Activated naive CD4-positive, alpha-beta T cell treated with Interleukin-2 at 50 U/mL for 16 hours (primary cell): ENCODE results near the gene SSX3.
"Not testable (repeated sequence)": the region's sequence is repeated elsewhere in the genome, so short reads cannot be mapped to it uniquely, and the experiment has no call there.

Source experiments
- DNase-seq: peaks from one replicate; pipeline ENCODE4 v3.0.0-alpha.2; 2020

The SSX3 gene

DNA sequence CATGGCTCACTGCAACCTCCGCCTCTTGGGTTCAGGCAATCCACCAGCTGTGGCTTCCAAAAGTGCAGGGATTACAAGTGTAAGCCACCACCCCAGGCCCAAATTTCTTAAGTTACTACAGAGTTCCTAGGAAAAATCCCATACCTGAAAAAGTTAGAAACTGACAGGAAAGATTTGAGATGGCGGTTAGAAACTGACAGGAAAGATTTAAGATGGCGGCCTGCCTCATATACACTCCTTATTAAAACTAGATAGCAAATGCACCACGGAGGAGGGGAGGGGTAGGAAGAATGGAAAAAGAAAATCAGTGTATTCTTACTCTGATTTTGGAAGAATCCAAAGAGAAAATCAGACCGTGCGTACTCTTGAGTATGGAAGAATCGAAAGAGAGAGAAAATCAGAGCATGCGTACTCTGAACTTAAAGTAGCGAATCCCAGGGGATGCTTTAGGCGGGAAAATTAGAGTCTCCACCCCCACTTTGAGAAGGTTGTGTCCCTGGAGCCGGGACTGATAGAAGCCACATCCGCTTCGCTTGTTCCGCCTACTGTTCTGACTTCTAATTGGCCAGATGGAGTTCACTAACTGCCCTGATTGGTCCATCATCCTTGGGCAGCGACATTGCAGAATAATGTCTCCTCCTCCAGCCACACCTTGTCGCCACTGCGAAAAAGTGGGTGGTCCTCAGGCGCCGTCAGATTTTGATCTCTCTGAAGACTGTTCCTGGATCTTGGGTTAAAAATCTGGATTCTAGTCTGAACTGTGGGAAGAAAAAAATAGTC, at the start of gene SSX3:
TSS of gene SSX3 (minus strand) at position 389 of the 780 bp plus-strand sequence. CDS start 1,454 bp downstream, outside the sequence.
- not testable (repeated sequence) for DNase-seq

GRCh38 chrX:48397825-48398224, 41.3 kb upstream of the SSX3 start:
- DNase-seq = not testable (repeated sequence)

GRCh38 chrX:48396931-48397330, 40.4 kb upstream of the SSX3 start:
- DNase-seq = not testable (repeated sequence)

- not testable (repeated sequence) for DNase-seq
These were observed 26.7 kb upstream of the SSX3 start, which contains the start of gene SSX4 for GRCh38 chrX:48383239-48383638. Gene SSX4 (plus strand): TSS chrX:48383539. CDS start chrX:48384054, 515 bp downstream.

DNA sequence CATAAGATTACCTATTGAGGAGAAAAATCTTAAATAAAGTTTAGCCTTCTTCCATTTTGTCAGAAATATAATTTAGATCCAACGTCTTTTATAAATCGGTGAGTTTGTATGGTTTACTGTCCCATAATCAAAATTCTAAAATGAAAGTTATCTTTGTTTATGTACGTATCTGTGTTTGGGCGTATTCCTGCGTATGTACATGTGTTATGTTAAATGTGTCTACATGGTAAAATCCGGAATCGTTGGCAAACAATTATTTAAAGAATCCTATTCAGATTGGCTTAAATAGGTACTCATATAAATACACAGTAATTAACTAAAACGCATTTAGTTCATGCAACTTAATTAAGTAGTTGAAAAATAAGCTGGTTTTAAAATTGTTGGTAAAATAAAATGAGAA, 13.9 kb upstream of the SSX3 start:
- DNase-seq = not testable (repeated sequence)

DNA sequence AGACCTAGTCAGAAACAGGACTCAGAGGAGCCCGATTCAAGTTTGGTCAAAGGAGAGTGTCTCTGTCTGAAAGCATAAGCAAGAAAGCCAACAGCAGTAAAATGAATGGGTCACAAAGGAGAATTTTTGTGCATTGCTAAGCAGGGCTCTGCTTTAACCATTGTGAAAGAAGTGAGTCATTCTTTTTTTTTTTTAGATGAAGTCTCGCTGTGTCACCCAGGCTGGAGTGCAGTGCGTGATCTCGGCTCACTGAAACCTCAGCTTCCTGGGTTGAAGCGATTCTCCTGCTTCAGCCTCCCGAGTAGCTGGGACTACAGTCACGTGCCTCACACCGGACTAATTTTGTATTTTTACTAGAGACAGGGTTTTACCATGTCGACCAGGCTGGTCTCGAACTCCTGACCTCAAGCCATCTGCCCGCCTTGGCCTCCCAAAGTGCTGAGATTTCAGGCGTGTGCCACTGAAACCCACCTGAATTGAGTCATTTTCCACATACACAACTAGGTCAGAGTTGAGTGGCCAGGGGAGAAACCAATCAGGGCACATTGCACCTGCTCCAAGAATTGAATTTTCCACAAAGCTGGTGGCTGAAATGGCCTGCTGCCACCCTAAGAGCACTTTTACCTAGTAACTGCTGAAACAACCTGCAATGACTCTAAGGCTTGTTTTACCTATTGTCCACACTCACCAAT, 11.4 kb upstream of the SSX3 start:
- DNase-seq = not testable (repeated sequence)

DNA sequence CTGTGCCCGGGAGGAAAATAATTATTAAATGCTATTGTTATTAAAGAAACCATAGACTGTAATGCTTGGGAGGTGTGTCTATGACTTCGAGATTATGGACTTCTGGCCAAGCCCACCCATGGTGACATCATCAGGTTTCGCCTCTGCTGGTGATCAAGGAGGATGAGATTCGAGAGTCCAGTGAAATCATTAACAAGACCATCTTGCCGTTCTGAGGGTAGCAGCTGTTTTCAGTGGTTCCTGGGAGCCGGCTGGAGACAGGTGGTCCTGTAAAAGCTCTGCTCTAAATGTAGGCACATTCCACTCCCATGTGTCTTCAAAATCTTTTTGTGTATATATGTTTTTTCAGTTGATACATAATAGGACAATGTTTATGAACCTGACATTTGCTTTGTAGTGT, 2.8 kb upstream of the SSX3 start:
- DNase-seq = not testable (repeated sequence)

GRCh38 chrX:48357681-48358080, 1.2 kb upstream of the SSX3 start:
- no peak for DNase-seq

- DNase-seq = not testable (repeated sequence)
These were observed 10.4 kb downstream of the SSX3 start for GRCh38 chrX:48346059-48346458.

GRCh38 chrX:48313996-48314395, 42.5 kb downstream of the SSX3 start:
- DNase-seq = not testable (repeated sequence)

GRCh38 chrX:48306175-48306574, 50.3 kb downstream of the SSX3 start:
- DNase-seq = no peak
